Measurements from ENCODE around the gene CA5A. TPM values are rescaled to one million over a fixed set of nuclear protein-coding genes. Genes with fewer than 3 reads are reported as not detected.

CA5A gene
- total and polyA plus RNA-seq, 2 of the 13 experiments (the other 11 are each of a cell fraction or from before 2014, with no cell fraction given) = 66.8 to 106 TPM

GRCh38 chr16:87960852-87961251, 24.5 kb upstream of the CA5A start (continued):
- TF ChIP-seq HMGA1 (CRISPR knock-in tag; conservative IDR thresholded peaks at IDR 0.05) (no peak), POLR2A (IDR thresholded peaks at IDR 0.05; ENCODE audit: insufficient read depth in 1 of 2, low read depth in 2 of 2, low read length in 2 of 2) (no peak), RBAK (CRISPR knock-in tag; IDR thresholded peaks at IDR 0.05) (no peak), RXRA (CRISPR knock-in tag; IDR thresholded peaks at IDR 0.05) (no peak), ZFP37 (CRISPR knock-in tag; IDR thresholded peaks at IDR 0.05; ENCODE audit: borderline replicate concordance) (no peak), KDM1A (CRISPR knock-in tag; IDR thresholded peaks at IDR 0.05) (no peak), ZNF121 (CRISPR knock-in tag; IDR thresholded peaks at IDR 0.05) (no peak), USF2 (IDR thresholded peaks at IDR 0.05; ENCODE audit: low read depth, low read length) (no peak), USF2 (CRISPR knock-in tag; IDR thresholded peaks at IDR 0.05; ENCODE audit: borderline replicate concordance) (no peak), EHMT2 (IDR thresholded peaks at IDR 0.05; ENCODE audit: borderline replicate concordance, low read depth, low read length) (no peak), PCBP1 (IDR thresholded peaks at IDR 0.05; ENCODE audit: borderline replicate concordance, low read depth, low read length) (no peak)

GRCh38 chr16:87960296-87960695, 24.0 kb upstream of the CA5A start:
- no TSS peak for BruUV-seq (replicated peaks)
- Histone ChIP-seq H3K27me3 (ENCODE audit: control insufficient read depth in 1 of 2, insufficient read depth in 2 of 2, low read length in 2 of 2) (no peaks in the 10 kb centered on the region), H3K36me3 (replicated peaks in 1 of 2; ENCODE audit: control insufficient read depth in 1 of 2, insufficient read depth in 2 of 2, low read length in 2 of 2) (peaks cover 4 to 13% of the 10 kb centered on the region in 2 experiments; a peak in 3 of 5 replicates), H3K9ac (ENCODE audit: insufficient read depth, low read depth, low read length) (no peak overlapping the region), H3K9me3 (ENCODE audit: low read length) (no peaks in the 10 kb centered on the region), H3K4me2 (ENCODE audit: low read depth, low read length) (no peak overlapping the region), H2AFZ (ENCODE audit: low read length) (no peak overlapping the region), H4K20me1 (ENCODE audit: insufficient read depth, low read length) (no peaks in the 10 kb centered on the region), H3K4me3 (replicated peaks in 1 of 3; ENCODE audit: insufficient read depth in 1 of 3, low read depth in 2 of 3, low read length in 3 of 3) (no peak overlapping the region), H3K4me1 (ENCODE audit: insufficient read depth, low read length) (peaks cover 27% of the 10 kb centered on the region), H3K27ac (ENCODE audit: extremely low read length, insufficient read depth, low read length) (no peak overlapping the region), H3K79me2 (ENCODE audit: insufficient read depth, low read length) (peaks cover 76% of the 10 kb centered on the region)
- ChIA-PET CTCF (ENCODE audit: low intra/inter-chr PET ratio, low total read pairs) (no interaction called here), POLR2A (interaction anchor here (3.4 kb wide), 1 partner anchor 9 kb away, joined by 15 read pairs; the partner anchor contains the start of gene BANP)
- FAIRE-seq (no peak), ATAC-seq (no peak), DNase-seq (ENCODE audit: low spot score) (no peak)
- in situ Hi-C loops (cut with HindIII; ENCODE audit: extremely low pct_ligation_motif_present, low pct_unique_long_range_greater_than_20kb) (no loop called here), intact Hi-C loops (cut with micrococcal nuclease; ENCODE audit: unreplicated experiment) (no loop called here)
- WGBS (ENCODE audit: low lambda C conversion rate) = 93% methylated on average over 5 of the region's 5 CpGs
- TF ChIP-seq ZNF646 (CRISPR knock-in tag; IDR thresholded peaks at IDR 0.05) (no peak), TCF12 (IDR thresholded peaks at IDR 0.05) (no peak), TCF12 (CRISPR knock-in tag; IDR thresholded peaks at IDR 0.05) (no peak), NFIB (CRISPR knock-in tag; IDR thresholded peaks at IDR 0.05; ENCODE audit: borderline replicate concordance) (no peak), ZGPAT (CRISPR knock-in tag; IDR thresholded peaks at IDR 0.05) (no peak)
